ENCODE data around the gene TBC1D19.
A peak's percentile ranks its signal among the peaks of the same experiment; 100 is the strongest.

Gene TBC1D19

GRCh38 chr4:26715636-26716242, 131.9 kb downstream of the TBC1D19 start:
- H3K36me3 ChIP-seq: no peaks in the 10 kb centered on the region

GRCh38 chr4:26717332-26717731, 133.4 kb downstream of the TBC1D19 start:
- no peak overlapping the region for H3K4me3 ChIP-seq
- no peaks in the 10 kb centered on the region for H3K36me3 ChIP-seq
- H3K9me3 ChIP-seq (replicated peaks in 1 of 11): no peaks in the 10 kb centered on the region
- H3K27me3 ChIP-seq: no peaks in the 10 kb centered on the region
- H3K9ac ChIP-seq: no peak overlapping the region
- no peaks in the 10 kb centered on the region for H4K20me1 ChIP-seq
- H3K4me1 ChIP-seq: peaks cover 0 to 6% (median 0%) of the 10 kb centered on the region in 10 experiments; a peak in 5 of 20 replicates
- H3K4me2 ChIP-seq: no peak overlapping the region
- no peak for TF ChIP-seq Cebpa-rat (IDR thresholded peaks at IDR 0.05)
- H3K27ac ChIP-seq: no peak overlapping the region

More at GRCh38 chr4:26715636-26716242, 131.9 kb downstream of the TBC1D19 start:
- no peaks in the 10 kb centered on the region for H4K20me1 ChIP-seq
- H3K27ac ChIP-seq: no peak overlapping the region
- 0 out of 22 replicates have a peak, but pooled peaks cover 0 to 4% (median 0%) of the 10 kb centered on the region in 11 experiments for H3K9me3 ChIP-seq (replicated peaks in 1 of 11)
- H3K4me3 ChIP-seq: no peak overlapping the region
- H3K9ac ChIP-seq: no peak overlapping the region
- H3K4me1 ChIP-seq: peaks cover 0 to 6% (median 0%) of the 10 kb centered on the region in 10 experiments; a peak in 1 of 20 replicates
- H3K27me3 ChIP-seq: no peaks in the 10 kb centered on the region
- H3K4me2 ChIP-seq: no peak overlapping the region
- no peak for TF ChIP-seq Cebpa-rat (IDR thresholded peaks at IDR 0.05)

- Histone ChIP-seq H3K9ac (no peak overlapping the region), H3K27ac (no peak overlapping the region), H3K27me3 (no peaks in the 10 kb centered on the region), H3K4me1 (peaks cover 0 to 28% (median 14%) of the 10 kb centered on the region in 10 experiments; a peak in 16 of 20 replicates), H3K9me3 (replicated peaks in 1 of 11) (no peaks in the 10 kb centered on the region), H4K20me1 (no peaks in the 10 kb centered on the region), H3K36me3 (peaks cover 0 to 5% (median 0%) of the 10 kb centered on the region in 11 experiments; a peak in 4 of 22 replicates), H3K4me3 (no peak overlapping the region), H3K4me2 (no peak overlapping the region)
- TF ChIP-seq Cebpa-rat (IDR thresholded peaks at IDR 0.05): no peak
Observed at GRCh38 chr4:26719954-26720552, 136.2 kb downstream of the TBC1D19 start.

GRCh38 chr4:26721685-26722084, 137.8 kb downstream of the TBC1D19 start:
- H3K4me1 ChIP-seq: peaks cover 0 to 28% (median 14%) of the 10 kb centered on the region in 10 experiments; a peak in 16 of 20 replicates
- no peak overlapping the region for H3K27ac ChIP-seq
- no peaks in the 10 kb centered on the region for H3K9me3 ChIP-seq (replicated peaks in 1 of 11)
- no peaks in the 10 kb centered on the region for H4K20me1 ChIP-seq
- no peak overlapping the region for H3K4me3 ChIP-seq
- no peak overlapping the region for H3K9ac ChIP-seq
- H3K4me2 ChIP-seq: no peak overlapping the region
- H3K27me3 ChIP-seq: no peaks in the 10 kb centered on the region
- peaks cover 0 to 13% (median 6%) of the 10 kb centered on the region in 11 experiments; a peak in 8 of 22 replicates for H3K36me3 ChIP-seq
- no peak for TF ChIP-seq Cebpa-rat (IDR thresholded peaks at IDR 0.05)

- Histone ChIP-seq H3K9ac (0 out of 22 replicates have a peak overlapping the region, but pooled peaks of 1 of the 11 experiments have one; percentile 11), H3K27ac (no peak overlapping the region), H4K20me1 (no peaks in the 10 kb centered on the region), H3K4me3 (no peak overlapping the region), H3K4me1 (peaks cover 0 to 28% (median 14%) of the 10 kb centered on the region in 10 experiments; a peak in 16 of 20 replicates), H3K27me3 (no peaks in the 10 kb centered on the region), H3K36me3 (peaks cover 0 to 13% (median 6%) of the 10 kb centered on the region in 11 experiments; a peak in 8 of 22 replicates), H3K9me3 (replicated peaks in 1 of 11) (no peaks in the 10 kb centered on the region), H3K4me2 (peak overlapping the region in 9 of 11 experiments; percentile 12 to 79 (median 52); a peak in 15 of 22 replicates)
- no peak for TF ChIP-seq Cebpa-rat (IDR thresholded peaks at IDR 0.05)
Observed at GRCh38 chr4:26723216-26723615, 139.3 kb downstream of the TBC1D19 start.

GRCh38 chr4:26724534-26724933, 140.7 kb downstream of the TBC1D19 start:
- TF ChIP-seq Cebpa-rat (IDR thresholded peaks at IDR 0.05): no peak
- no peaks in the 10 kb centered on the region for H4K20me1 ChIP-seq
- no peaks in the 10 kb centered on the region for H3K27me3 ChIP-seq
- H3K4me3 ChIP-seq: no peak overlapping the region
- peak overlapping the region in 1 of 11 experiments; percentile 11; a peak in 1 of 22 replicates for H3K4me2 ChIP-seq
- H3K36me3 ChIP-seq: peaks cover 0 to 15% (median 6%) of the 10 kb centered on the region in 11 experiments; a peak in 8 of 22 replicates
- H3K9ac ChIP-seq: no peak overlapping the region
- no peak overlapping the region for H3K27ac ChIP-seq
- peaks cover 0 to 28% (median 14%) of the 10 kb centered on the region in 10 experiments; a peak in 16 of 20 replicates for H3K4me1 ChIP-seq
- peaks cover 0 to 6% (median 0%) of the 10 kb centered on the region in 11 experiments; a peak in 1 of 22 replicates for H3K9me3 ChIP-seq (replicated peaks in 1 of 11)

- no peak overlapping the region for H3K27ac ChIP-seq
- peaks cover 0 to 6% (median 0%) of the 10 kb centered on the region in 11 experiments; a peak in 1 of 22 replicates for H3K9me3 ChIP-seq (replicated peaks in 1 of 11)
- H3K4me3 ChIP-seq: no peak overlapping the region
- H4K20me1 ChIP-seq: no peaks in the 10 kb centered on the region
- H3K4me1 ChIP-seq: peaks cover 6 to 25% (median 15%) of the 10 kb centered on the region in 10 experiments; a peak in 17 of 20 replicates
- H3K36me3 ChIP-seq: peaks cover 0 to 27% (median 7%) of the 10 kb centered on the region in 11 experiments; a peak in 9 of 22 replicates
- H3K27me3 ChIP-seq: no peaks in the 10 kb centered on the region
- no peak overlapping the region for H3K4me2 ChIP-seq
- H3K9ac ChIP-seq: no peak overlapping the region
- no peak for TF ChIP-seq Cebpa-rat (IDR thresholded peaks at IDR 0.05)
Observed at GRCh38 chr4:26726655-26727387, 142.9 kb downstream of the TBC1D19 start.

- TF ChIP-seq Cebpa-rat (IDR thresholded peaks at IDR 0.05): no peak
- Histone ChIP-seq H3K9ac (0 out of 22 replicates have a peak overlapping the region, but pooled peaks of 1 of the 11 experiments have one; percentile 41), H3K27ac (no peak overlapping the region), H3K36me3 (peaks cover 0 to 27% (median 7%) of the 10 kb centered on the region in 11 experiments; a peak in 10 of 22 replicates), H3K4me1 (peaks cover 6 to 19% (median 13%) of the 10 kb centered on the region in 10 experiments; a peak in 17 of 20 replicates), H4K20me1 (no peaks in the 10 kb centered on the region), H3K27me3 (no peaks in the 10 kb centered on the region), H3K4me2 (no peak overlapping the region), H3K9me3 (replicated peaks in 1 of 11) (peaks cover 0 to 6% (median 0%) of the 10 kb centered on the region in 11 experiments; a peak in 1 of 22 replicates), H3K4me3 (no peak overlapping the region)
Observed at GRCh38 chr4:26727844-26728243, 144.0 kb downstream of the TBC1D19 start.
